ENCODE data around the gene FLNA. TPM values are rescaled to one million over a fixed set of nuclear protein-coding genes. Genes with fewer than 3 reads are reported as not detected.

Gene FLNA
- total and polyA plus RNA-seq, 10 of the 15 experiments (the other 5 are each of a cell fraction or from before 2014, with no cell fraction given): 5.1 to 643 (median 171) TPM

GRCh38 chrX:154352466-154352865, 22.0 kb downstream of the FLNA start:
- CTCF ChIA-PET: no interaction called here
- Histone ChIP-seq H3K4me1 (ENCODE audit: control insufficient read depth, insufficient read depth, low read length) (no peaks in the 10 kb centered on the region), H3K27me3 (replicated peaks in 1 of 2; ENCODE audit: control insufficient read depth in 2 of 2, insufficient read depth in 2 of 2, low read length in 1 of 2) (no peaks in the 10 kb centered on the region), H3K4me2 (ENCODE audit: control insufficient read depth, insufficient read depth) (no peak overlapping the region), H3K36me3 (ENCODE audit: control insufficient read depth in 2 of 2, insufficient read depth in 2 of 2, low read length in 1 of 2) (peaks cover 0 to 53% of the 10 kb centered on the region in 2 experiments; a peak in 2 of 4 replicates), H3K27ac (ENCODE audit: control insufficient read depth, insufficient read depth) (no peak overlapping the region), H3K4me3 (no peak overlapping the region), H2AFZ (ENCODE audit: control insufficient read depth, low read depth, low read length) (no peak overlapping the region), H3K9me3 (replicated peaks; ENCODE audit: control insufficient read depth, insufficient read depth, low read length) (no peaks in the 10 kb centered on the region; the same call in 2 of the 3 replicates), H4K20me1 (ENCODE audit: control insufficient read depth, insufficient read depth) (no peaks in the 10 kb centered on the region), H3K9ac (ENCODE audit: control insufficient read depth, insufficient read depth, low read length) (no peak overlapping the region), H3K79me2 (ENCODE audit: control insufficient read depth, insufficient read depth, low read length) (no peaks in the 10 kb centered on the region)
- in situ Hi-C loops (cut with MboI) (no loop called here), intact Hi-C loops (cut with micrococcal nuclease; ENCODE audit: unreplicated experiment) (no loop called here)
- FAIRE-seq: no peak
- TF ChIP-seq NFXL1 (IDR thresholded peaks at IDR 0.05; ENCODE audit: borderline replicate concordance) (no peak), EED (IDR thresholded peaks at IDR 0.05; ENCODE audit: low read depth) (no peak)
- ATAC-seq: no peak
- RAD21 ChIA-PET (ENCODE audit: unreplicated experiment): no interaction called here
- SMC1A ChIA-PET (ENCODE audit: uncharacterized antibody, unreplicated experiment): no interaction called here
- no peak for DNase-seq (ENCODE audit: low read depth, low spot score)
- 42% methylated on average over 13 of the region's 13 CpGs for WGBS (ENCODE audit: insufficient coverage, insufficient replicate concordance, low lambda C conversion rate, missing lambda C conversion rate)
- BruUV-seq (replicated peaks): TSS peak; percentile 57
- POLR2A ChIA-PET: no interaction called here

- Histone ChIP-seq H3K4me3 (no peak overlapping the region), H3K36me3 (ENCODE audit: control insufficient read depth in 2 of 2, insufficient read depth in 2 of 2, low read length in 1 of 2) (peaks cover 0 to 49% of the 10 kb centered on the region in 2 experiments; a peak in 2 of 4 replicates), H2AFZ (ENCODE audit: control insufficient read depth, low read depth, low read length) (no peak overlapping the region), H3K27me3 (replicated peaks in 1 of 2; ENCODE audit: control insufficient read depth in 2 of 2, insufficient read depth in 2 of 2, low read length in 1 of 2) (no peaks in the 10 kb centered on the region), H3K9ac (ENCODE audit: control insufficient read depth, insufficient read depth, low read length) (no peak overlapping the region), H3K9me3 (replicated peaks; ENCODE audit: control insufficient read depth, insufficient read depth, low read length) (no peaks in the 10 kb centered on the region; the same call in 2 of the 3 replicates), H3K27ac (ENCODE audit: control insufficient read depth, insufficient read depth) (no peak overlapping the region), H3K4me1 (ENCODE audit: control insufficient read depth, insufficient read depth, low read length) (no peaks in the 10 kb centered on the region), H3K4me2 (ENCODE audit: control insufficient read depth, insufficient read depth) (no peak overlapping the region), H4K20me1 (ENCODE audit: control insufficient read depth, insufficient read depth) (no peaks in the 10 kb centered on the region), H3K79me2 (ENCODE audit: control insufficient read depth, insufficient read depth, low read length) (no peaks in the 10 kb centered on the region)
- ChIA-PET SMC1A (ENCODE audit: uncharacterized antibody, unreplicated experiment) (no interaction called here), CTCF (no interaction called here), POLR2A (no interaction called here), RAD21 (ENCODE audit: unreplicated experiment) (no interaction called here)
- 54% methylated on average over 14 of the region's 14 CpGs for WGBS (ENCODE audit: insufficient coverage, insufficient replicate concordance, low lambda C conversion rate, missing lambda C conversion rate)
- intact Hi-C loops (cut with micrococcal nuclease; ENCODE audit: unreplicated experiment): no loop called here
- TF ChIP-seq POLR2A (IDR thresholded peaks at IDR 0.05; ENCODE audit: low read depth, low read length): peak; percentile 49
- no peak for TF ChIP-seq EP300 (IDR thresholded peaks at IDR 0.05; ENCODE audit: borderline replicate concordance in 1 of 2, control insufficient read depth in 1 of 2, low read depth in 2 of 2, low read length in 2 of 2)
- no peak for ATAC-seq
- no TSS peak for BruUV-seq (replicated peaks)
- DNase-seq (ENCODE audit: low read depth, low spot score): no peak
- no peak for FAIRE-seq
- in situ Hi-C loops (cut with MboI): no loop called here
These were observed 22.4 kb downstream of the FLNA start for GRCh38 chrX:154352012-154352401.

Measured in GM12878 (cell line).